ENCODE measurements around the gene AHCTF1.
"Not testable (repeated sequence)": the region's sequence is repeated elsewhere in the genome, so short reads cannot be mapped to it uniquely, and the experiment has no call there.

Gene AHCTF1

DNA sequence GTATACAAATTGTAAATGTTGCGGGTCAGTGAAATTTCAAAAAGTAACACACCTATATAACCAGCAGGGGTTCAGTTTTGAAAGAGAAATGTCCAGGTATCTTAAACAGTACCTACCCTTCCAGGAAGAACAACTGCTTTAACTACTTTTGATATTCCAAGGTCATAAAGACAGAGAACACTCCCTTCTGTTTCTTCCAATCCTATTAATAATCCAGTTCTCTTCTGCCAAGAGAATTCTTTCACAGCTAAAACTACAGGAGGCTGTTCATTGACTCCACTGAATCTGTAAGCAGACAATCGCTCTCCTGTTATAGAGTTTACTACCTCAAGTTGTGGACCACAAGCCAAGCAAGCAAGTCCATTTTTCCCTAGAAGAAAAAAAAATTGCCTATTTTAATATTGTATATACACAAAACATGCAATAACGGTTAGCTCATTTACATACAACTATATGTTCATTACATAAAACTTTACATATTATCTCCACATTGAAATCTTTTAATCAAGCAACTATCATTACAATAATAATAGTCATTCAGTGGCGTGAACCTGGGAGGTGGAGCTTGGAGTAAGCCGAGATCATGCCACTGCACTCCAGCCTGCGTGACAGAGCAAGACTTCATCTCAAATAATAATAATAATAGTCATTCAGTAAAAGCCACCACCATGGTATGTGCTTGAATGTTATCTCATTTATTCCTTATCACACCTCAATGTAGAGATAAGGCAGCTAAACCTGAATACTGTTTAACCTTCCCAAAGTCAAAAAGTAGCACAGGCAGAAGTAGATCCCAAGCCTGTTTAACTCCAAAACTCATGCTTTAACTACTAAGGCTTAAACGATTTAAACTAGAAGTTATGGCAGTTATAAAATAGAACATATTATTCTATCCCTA is 15.5 kb downstream of the AHCTF1 start:
- DNase-seq (ENCODE audit: low read depth), result not testable (repeated sequence)

DNA sequence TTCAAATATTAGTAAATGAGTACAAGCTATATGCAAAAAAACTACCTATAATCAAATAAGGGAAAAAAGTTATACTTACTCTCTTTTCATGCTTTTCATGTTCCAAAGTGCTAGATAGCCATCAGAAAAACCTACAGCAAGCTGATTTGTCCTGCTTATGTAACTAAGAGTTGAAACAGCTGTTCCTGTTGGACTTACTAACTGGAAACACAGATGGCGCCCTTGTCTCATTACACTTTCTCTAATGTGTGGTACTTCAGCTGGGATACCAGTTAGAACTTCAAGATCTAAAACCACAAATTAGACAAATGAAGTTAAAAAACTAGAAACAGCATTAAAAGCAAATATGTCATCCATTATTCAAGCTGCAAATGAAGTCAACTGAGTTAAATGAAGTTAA is 24.3 kb downstream of the AHCTF1 start:
- DNase-seq (ENCODE audit: low read depth), result no peak

DNA sequence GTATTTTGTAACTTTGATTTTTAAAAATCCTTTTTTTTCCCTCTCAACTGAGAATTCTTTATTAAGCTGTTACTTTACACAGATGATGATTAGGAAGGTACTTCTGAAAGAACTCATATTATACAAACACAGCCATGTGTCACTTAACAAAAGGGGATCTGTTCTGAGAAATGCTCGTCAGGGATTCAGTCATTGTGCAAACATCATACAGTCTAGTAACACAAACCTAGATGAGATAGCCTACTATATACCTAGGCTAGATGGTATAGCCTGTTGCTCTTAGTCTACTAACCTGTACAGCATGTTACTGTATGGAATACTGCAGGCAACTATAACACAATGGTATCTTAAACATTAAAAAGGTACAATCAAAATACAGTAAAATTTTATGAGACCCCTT is 24.9 kb downstream of the AHCTF1 start:
- no peak for DNase-seq (ENCODE audit: low read depth)

DNA sequence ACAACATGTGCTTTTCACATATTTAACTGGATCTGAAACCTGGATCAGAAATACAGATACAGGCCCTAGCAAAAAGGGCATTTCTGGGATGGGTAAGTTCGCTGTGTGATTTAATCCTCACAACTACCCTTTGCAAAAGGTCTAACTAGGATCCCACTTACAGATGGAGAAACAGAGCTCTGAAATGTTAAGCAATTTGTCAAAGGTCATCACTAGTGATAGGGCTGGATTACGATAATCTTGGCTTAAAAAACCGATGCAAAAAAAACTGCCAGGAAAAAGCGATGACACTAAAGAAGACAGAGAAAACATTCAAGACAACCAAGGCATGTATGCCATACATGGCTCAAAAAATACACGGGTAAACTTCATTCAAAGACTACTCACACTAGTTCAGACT is 29.9 kb downstream of the AHCTF1 start:
- DNase-seq (ENCODE audit: low read depth), result no peak

DNA sequence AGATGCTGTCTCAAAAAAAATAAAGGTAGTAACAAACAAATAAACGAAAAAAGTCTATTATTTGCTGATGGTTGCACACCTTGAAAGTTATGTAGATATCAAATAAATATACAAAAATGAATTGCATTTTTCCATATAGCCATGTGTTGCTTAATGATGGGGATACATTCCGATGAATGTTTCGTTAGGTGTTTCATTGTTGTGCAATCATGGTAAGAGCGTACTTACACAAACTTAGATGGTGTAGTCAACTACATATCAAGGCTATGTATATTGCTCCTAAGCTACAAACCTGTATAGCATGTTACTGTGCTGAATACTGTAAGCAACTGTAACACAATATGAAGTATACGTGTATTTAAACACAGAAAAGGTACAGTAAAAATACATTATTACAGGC is 34.4 kb downstream of the AHCTF1 start:
- DNase-seq (ENCODE audit: low read depth), result no peak

DNA sequence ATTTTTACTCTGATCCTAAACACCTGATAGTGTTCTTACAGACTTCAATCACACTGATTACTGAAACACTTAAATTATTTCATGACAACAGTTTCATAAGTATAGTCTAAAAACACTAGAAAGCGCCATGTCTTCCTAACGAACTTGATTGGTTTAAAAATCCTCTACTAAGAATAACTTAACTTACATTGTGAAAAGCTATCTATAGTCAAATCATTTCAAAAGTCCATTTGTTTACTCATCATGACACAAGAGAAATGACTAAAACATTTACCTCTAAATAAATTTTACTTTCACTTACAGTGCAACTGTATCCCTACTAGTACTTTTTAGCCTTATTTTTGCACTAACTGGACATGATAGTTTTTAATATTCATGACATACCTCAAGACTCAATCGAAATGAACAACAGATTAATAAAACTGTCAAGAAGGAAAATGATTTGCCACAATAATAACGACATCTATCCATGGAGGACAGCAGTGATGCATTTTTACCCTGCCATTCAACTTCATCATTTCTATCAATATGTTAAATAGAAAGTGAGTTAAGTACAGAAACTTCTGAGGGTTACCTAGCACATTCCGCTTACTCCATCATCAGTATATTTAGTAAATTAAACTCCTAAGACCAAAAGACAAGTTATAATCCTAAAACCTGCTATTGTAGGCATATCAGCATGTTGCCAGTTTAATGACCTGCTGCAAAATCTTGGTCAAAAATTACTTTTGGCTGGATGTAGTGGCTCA is 38.4 kb downstream of the AHCTF1 start:
- DNase-seq (ENCODE audit: low read depth), result no peak

DNA sequence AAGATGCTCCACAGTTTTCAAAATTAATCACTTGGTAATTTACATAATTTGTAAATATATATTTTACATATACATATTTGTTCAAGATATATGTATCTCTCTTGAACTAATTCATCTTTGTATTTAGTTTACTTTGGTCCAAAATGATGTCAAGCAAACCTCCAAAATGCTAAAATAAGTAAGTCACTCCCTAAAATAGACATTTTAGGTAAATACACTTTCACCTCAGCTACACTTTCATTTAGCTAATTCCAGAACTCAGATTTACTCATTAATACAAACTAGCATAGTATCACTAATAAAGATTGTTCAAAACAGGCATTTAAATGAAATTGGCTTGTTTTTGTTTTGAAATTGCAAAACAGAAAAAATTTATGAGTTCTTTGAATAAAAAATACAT is 40.6 kb downstream of the AHCTF1 start:
- no peak for DNase-seq (ENCODE audit: low read depth)

DNA sequence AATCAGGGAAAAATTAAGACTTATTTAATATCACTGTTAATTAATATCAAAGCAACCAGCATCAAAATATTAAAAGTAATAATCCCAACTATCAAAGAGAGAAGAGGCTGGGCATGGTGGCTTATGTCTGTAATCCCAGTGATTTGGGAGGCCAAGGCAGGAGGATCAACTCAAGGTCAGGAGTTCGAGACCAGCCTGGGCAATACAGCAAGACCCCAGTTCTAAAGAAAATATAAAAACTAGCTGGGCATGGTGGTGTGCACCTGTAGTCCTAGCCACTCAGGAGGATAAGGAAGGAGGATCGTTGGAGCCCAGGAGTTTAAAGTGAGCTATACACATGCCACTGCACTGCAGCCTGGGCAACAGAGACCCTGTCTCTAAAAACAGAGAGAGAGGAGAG is 43.2 kb downstream of the AHCTF1 start:
- no peak for DNase-seq (ENCODE audit: low read depth)

DNA sequence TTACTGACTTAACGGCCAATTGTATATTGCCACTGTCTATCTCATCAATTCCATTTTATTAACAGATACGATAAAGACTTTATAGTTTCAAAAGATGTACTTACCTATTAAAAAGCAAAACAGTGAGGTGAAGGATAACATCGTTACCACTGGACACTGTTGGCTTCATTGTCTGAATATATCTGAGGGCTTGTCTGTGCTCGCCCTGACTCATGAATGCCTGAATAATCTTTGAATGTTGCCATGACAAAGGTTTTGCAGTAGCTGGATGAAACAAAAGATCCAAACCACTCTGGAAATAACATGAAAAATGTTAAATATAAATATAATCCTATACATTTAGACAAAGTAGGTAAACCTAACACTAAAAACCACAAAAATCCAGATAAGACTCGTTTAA is 46.4 kb downstream of the AHCTF1 start:
- not testable (repeated sequence) for DNase-seq (ENCODE audit: low read depth)

DNA sequence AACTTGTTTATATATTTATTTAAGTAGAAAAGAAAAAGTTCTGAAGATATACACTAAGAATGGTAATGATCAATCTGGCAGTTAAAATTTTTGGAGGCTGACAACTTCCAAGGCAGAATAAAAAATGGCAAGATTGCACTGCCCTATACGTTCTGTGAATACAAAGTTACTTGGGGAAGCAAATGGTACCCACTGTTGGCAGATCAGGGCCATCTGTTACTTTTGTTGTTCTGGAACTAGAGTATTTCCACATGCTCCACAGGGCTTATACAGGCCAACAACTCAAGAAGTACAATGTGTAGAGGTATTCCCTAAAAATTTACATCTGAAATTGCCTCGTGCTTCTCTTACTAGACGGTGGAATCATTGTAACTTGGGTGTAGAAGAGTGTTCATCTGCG is 53.2 kb downstream of the AHCTF1 start:
- DNase-seq (ENCODE audit: low read depth), result no peak

DNA sequence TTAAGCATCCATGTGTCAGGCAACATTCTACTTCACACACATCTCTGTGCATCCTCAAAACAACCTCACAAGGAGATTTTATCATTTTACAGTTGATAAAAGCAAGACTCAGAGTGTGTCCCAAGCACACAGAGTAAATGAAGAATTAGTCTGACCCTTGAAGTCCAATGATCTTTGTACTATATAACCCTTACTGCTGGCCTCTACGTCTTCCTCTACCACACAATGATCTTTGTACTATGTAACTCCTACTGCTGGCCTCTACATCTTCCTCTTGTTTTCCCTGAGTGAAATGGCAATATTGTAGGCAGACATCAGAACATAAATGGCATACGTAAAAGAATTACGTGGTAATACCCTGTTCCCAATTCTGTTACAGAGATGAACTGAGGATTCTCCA is 55.3 kb downstream of the AHCTF1 start:
- no peak for DNase-seq (ENCODE audit: low read depth)

DNA sequence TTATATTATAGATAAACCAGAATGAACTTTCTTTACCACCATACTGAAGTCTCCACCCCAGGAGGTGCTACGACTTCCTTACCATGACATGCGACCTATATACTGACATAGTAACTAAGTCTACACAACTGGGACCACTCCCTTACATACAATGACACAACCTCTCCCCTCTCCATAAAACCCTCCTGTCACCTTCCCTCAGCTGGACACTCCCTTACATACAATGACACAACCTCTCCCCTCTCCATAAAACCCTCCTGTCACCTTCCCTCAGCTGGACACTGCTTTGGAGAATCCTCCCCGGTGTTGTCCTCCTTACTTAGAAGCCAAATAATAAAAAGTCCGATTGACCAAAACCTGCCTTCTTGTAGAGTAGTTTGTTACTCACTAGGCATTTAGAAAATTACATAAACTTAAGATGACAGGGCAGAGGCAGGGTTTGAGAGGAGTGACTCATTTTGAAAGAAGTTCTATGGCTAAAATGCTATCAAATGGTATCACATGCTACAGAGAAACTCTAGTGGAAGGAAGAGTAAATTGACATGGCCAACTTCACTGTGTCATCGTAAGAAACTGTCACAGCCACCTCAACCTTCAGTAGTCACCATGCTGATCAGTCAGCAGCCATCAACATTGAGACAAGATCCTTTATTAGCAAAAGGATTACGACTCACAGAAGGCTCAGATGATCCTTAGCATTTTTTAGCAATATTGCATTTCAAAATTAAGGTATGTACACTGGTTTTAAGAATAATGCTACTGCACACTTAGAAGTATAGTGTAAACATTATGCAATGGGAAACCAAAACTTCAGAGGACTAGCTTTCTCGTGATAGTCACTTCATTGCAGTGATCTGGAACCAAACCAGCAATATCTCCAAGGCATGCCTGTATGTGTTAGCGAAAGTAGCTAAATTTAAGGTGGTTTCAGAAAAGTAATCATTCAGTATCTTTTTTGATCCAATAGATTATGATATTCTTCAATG is 56.4 kb downstream of the AHCTF1 start:
- DNase-seq (ENCODE audit: low read depth), result no peak

DNA sequence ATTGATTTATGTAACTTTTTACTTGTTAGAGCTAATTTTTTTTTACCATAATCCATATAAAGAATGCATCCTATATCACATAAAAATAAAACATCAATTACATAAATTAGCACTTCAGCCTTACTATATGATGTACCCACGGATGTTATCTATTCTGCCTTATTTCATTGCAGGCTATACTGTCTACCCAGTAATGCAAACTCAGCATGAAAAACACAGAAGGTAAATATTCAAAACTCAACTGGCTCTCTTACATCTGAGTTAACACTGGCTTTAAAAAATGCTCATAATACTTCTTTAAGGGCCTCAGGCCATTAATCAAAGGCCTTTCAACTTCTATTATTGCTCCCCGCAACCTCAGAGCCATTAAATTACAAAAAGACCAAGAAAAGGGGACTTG is 65.8 kb downstream of the AHCTF1 start:
- DNase-seq (ENCODE audit: low read depth), result no peak

DNA sequence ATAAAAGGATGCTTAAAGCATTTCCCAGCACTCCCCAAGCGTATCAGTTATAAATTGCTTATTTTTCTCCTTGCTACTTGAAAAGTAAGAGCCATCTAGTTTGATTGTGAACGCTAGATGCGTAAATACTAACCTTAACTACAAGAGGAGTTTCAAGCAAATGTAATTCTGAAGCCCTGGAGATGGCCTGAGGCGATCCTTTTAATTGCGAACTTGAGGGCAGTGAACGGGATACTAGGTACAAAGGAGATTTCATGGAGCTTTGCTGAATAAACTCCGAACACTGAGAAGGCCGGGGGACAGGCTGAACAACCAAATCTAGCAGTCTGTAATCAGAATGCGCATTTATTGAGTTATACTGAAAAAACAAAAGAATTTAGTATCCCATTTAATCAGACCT is 68.0 kb downstream of the AHCTF1 start:
- not testable (repeated sequence) for DNase-seq (ENCODE audit: low read depth)

DNA sequence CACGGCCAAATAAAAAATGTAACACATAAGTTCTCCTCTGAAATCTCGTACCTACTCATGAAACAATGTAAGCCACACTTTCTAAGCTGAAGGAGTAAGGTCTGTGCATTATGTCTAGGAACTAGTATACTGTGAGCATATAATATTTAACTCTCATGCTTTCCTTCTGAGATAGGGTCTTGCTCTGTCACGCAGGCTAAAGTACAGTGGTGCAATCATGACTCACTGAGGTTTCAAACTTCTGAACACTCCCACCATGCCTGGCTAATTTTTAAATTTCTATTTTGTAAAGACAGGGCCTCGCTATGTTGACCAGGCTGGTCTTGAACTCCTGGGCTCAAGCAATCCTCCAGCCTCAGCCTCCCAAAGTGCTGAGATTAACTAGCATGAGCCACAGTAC is 71.3 kb downstream of the AHCTF1 start:
- DNase-seq (ENCODE audit: low read depth), result no peak

DNA sequence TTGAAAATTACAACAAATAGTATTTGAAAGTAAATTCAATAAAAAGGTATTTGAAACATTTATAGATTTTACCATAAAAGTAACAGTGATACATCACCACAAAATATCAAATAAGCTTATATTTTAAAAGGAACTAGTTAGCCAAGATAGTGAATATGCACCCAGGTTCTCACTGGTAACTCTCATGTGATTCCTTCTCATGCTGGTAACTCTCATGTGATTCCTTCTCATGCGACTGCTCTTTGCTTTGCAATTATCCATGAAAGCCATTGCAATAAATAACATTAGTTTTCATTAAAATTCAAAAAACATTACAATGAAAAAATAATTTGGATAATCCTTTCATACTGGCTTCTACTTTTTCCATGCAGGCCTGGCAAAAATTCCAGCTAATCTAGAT is 75.4 kb downstream of the AHCTF1 start:
- no peak for DNase-seq (ENCODE audit: low read depth)

DNA sequence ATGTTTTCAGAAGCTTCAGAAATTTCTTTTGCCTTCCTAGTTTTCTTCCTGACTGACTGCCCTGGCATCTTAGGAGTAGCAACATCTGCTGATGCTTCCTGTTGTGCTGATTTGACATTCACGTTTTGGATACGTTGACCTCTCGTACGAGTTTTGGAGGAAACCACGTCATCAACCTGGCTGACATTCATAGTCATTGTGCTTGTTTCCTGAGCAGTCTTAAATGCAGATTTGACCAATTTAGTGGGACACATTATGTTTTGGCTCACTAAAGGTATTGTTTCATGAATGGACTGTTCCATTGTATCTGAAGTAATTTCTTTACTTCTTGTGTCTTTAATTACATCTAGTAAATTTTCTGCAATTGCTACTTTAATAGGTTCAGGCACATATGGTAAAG is 81.1 kb downstream of the AHCTF1 start:
- not testable (repeated sequence) for DNase-seq (ENCODE audit: low read depth)

DNA sequence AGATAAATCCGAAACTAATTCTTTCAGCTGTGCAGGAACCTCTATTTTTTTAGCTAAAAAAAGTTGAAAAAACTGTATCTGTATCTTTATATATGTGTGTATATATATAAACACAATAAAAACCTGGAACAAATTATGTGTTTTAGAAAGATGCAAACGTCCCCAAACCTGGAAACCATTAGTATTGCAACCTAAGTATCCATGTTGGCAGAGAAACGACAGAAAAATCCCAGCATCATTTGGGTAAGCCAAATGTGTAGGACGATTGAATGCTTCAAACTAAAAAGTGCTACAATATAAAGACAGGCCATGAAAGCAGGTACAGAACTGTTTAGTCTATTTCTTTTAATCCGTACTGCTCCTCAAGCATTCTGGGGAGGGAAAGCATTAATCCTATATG is 87.9 kb downstream of the AHCTF1 start:
- DNase-seq (ENCODE audit: low read depth), result no peak

DNA sequence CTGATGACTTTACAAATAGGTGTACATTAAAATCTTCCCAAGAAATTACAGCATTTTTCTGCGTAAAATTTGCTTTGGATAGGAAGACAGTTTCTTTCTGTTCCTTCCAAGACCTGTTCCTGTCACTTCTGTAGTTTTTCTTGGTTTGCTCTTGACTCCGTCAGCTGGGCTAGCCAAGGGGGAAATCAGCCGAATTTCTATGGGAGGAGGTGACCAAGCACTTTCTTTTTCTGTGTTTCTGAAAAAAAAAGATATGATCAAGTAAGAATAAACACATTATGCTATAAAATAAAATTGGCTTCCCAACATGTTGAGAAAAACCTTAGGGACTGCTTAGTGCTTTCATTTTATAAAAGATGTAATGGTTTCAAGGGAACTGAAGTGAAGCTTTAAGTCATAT is 91.0 kb downstream of the AHCTF1 start:
- DNase-seq (ENCODE audit: low read depth), result not testable (repeated sequence)

DNA sequence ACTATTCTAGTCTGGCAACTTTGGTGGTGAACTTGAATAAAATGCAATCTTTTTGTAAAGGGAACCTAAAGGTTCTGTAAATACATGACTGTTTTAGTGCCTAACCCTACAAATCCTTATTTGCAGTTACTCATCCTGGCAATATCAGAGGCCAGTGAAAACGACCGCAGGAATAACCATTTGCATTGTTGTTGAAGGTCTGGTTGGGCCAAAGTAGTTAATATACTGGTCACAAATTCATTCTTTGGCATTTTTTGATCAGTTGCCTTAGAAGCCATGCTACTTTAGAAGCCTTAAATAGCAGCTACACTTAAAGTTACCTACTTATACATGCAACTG is 93.7 kb downstream of the AHCTF1 start:
- no peak for DNase-seq (ENCODE audit: low read depth)

DNA sequence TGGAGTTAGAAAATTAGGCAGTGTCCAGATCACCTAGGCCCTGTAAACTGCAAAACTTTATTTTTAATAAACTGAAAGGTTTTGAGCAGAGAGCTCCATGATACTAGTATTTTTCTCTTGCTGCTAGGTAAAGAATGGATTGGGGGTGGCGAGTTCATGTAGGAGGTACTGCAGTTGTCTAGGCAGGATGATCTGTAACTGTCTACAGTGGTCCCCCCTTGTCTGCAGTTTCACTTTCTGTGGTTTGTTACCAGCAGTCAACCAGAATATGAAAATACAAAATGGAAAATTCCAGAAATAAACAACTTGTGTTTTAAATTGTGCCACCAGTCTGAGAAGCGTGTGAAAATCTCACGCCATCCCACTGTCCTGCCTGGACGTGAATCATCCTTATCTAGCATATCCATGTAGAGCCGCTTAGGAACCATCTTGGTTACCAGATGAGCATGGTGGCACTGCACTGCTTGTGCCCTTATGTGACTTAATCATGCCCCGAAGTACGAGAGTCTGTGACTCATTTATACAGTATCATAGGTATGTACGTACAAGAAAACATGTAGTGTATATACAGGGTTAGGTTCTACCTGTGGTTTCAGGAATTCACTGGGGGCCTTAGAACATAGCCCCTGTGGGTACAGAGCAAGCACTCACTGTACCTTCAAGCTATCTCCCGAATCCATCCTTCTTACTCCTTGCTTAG is 94.2 kb downstream of the AHCTF1 start:
- DNase-seq (ENCODE audit: low read depth), result no peak
